ENCODE data around the gene OR4S1.
"Not testable (repeated sequence)": the region's sequence is repeated elsewhere in the genome, so short reads cannot be mapped to it uniquely, and the experiment has no call there.

- not testable (repeated sequence) for TF ChIP-seq CTCF (conservative IDR thresholded peaks at IDR 0.05); EZH2 (IDR thresholded peaks at IDR 0.05; ENCODE audit: low read depth)
Observed at GRCh38 chr11:48342505-48342904, 36.5 kb downstream of the OR4S1 start.

Measured in PC-9 (cell line).